ENCODE measurements around the gene INPP5A. TPM values are rescaled to one million over a fixed set of nuclear protein-coding genes. Genes with fewer than 3 reads are reported as not detected.

INPP5A gene
- total RNA-seq, 1 experiment from 2014 or later, result 12.3 TPM

DNA sequence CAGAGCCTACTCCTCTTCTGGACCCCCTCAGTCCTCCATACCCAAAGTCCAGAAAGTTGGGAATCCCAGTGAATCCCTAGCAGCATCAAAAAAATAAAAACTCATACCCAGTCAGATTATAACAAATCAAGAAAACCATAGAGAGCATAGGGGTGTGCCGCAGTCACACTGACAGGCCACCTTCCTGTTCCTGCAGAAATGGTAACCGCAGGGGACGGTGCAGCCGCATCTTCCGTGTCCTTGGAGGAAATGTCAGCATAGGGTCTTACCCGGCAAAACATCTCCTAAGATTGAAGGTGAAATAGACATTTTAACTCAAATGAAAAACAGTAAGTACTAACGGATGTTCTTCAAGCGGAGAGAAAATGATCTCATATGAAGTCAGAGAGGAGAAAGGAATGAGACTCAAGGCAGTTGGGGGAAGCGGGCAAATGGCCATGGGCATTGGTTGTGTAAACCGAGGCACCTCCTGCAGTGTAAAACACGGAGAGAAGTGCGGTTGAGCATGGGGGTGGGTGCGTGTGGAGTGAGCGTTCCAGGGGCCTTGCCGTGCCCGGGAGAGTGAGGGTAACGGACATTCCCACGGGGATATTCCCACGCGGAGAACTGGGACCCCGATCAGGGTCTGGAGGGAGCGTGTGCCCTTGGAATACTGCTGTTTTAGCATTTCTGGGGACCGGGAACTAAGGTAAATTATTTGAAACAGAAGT lies 137.6 kb downstream of the INPP5A start:
- no TSS peak for BruUV-seq (replicated peaks)
- ChIA-PET RAD21 (ENCODE audit: low non-redundant PET in 1 of 2, low total read pairs in 2 of 2, uncharacterized antibody in 2 of 2, unreplicated experiment in 2 of 2) (no interaction called here), POLR2A (no interaction called here), CTCF (no interaction called here)
- no peak for DNase-seq (ENCODE audit: low read depth, low spot score)
- H3K4me3 ChIP-seq (replicated peaks in 1 of 2; ENCODE audit: low read depth in 1 of 2, low read length in 2 of 2), result no peak overlapping the region
- TF ChIP-seq, protein P1, sequence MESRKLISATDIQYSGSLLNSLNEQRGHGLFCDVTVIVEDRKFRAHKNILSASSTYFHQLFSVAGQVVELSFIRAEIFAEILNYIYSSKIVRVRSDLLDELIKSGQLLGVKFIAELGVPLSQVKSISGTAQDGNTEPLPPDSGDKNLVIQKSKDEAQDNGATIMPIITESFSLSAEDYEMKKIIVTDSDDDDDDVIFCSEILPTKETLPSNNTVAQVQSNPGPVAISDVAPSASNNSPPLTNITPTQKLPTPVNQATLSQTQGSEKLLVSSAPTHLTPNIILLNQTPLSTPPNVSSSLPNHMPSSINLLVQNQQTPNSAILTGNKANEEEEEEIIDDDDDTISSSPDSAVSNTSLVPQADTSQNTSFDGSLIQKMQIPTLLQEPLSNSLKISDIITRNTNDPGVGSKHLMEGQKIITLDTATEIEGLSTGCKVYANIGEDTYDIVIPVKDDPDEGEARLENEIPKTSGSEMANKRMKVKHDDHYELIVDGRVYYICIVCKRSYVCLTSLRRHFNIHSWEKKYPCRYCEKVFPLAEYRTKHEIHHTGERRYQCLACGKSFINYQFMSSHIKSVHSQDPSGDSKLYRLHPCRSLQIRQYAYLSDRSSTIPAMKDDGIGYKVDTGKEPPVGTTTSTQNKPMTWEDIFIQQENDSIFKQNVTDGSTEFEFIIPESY (IDR thresholded peaks at IDR 0.05; ENCODE audit: extremely low read depth, insufficient replicate concordance, low read length), result no peak
- TF ChIP-seq, protein P2, sequence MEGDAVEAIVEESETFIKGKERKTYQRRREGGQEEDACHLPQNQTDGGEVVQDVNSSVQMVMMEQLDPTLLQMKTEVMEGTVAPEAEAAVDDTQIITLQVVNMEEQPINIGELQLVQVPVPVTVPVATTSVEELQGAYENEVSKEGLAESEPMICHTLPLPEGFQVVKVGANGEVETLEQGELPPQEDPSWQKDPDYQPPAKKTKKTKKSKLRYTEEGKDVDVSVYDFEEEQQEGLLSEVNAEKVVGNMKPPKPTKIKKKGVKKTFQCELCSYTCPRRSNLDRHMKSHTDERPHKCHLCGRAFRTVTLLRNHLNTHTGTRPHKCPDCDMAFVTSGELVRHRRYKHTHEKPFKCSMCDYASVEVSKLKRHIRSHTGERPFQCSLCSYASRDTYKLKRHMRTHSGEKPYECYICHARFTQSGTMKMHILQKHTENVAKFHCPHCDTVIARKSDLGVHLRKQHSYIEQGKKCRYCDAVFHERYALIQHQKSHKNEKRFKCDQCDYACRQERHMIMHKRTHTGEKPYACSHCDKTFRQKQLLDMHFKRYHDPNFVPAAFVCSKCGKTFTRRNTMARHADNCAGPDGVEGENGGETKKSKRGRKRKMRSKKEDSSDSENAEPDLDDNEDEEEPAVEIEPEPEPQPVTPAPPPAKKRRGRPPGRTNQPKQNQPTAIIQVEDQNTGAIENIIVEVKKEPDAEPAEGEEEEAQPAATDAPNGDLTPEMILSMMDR (IDR thresholded peaks at IDR 0.05 in 2 of 3, conservative IDR thresholded peaks at IDR 0.05 in 1 of 3; ENCODE audit: borderline replicate concordance in 1 of 3, insufficient read depth in 1 of 3, low read depth in 2 of 3, low read length in 2 of 3), result no peak
- TF ChIP-seq SP1 (IDR thresholded peaks at IDR 0.05; ENCODE audit: low read depth) (no peak), FOSL1 (IDR thresholded peaks at IDR 0.05; ENCODE audit: low read depth) (no peak), EZH2 (IDR thresholded peaks at IDR 0.05) (no peak), RAD21 (IDR thresholded peaks at IDR 0.05; ENCODE audit: low read depth) (no peak), EZH2phosphoT487 (IDR thresholded peaks at IDR 0.05; ENCODE audit: borderline replicate concordance) (no peak)
- TF ChIP-seq, protein P3, sequence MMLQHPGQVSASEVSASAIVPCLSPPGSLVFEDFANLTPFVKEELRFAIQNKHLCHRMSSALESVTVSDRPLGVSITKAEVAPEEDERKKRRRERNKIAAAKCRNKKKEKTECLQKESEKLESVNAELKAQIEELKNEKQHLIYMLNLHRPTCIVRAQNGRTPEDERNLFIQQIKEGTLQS (IDR thresholded peaks at IDR 0.05), result no peak
- TF ChIP-seq, protein P4, sequence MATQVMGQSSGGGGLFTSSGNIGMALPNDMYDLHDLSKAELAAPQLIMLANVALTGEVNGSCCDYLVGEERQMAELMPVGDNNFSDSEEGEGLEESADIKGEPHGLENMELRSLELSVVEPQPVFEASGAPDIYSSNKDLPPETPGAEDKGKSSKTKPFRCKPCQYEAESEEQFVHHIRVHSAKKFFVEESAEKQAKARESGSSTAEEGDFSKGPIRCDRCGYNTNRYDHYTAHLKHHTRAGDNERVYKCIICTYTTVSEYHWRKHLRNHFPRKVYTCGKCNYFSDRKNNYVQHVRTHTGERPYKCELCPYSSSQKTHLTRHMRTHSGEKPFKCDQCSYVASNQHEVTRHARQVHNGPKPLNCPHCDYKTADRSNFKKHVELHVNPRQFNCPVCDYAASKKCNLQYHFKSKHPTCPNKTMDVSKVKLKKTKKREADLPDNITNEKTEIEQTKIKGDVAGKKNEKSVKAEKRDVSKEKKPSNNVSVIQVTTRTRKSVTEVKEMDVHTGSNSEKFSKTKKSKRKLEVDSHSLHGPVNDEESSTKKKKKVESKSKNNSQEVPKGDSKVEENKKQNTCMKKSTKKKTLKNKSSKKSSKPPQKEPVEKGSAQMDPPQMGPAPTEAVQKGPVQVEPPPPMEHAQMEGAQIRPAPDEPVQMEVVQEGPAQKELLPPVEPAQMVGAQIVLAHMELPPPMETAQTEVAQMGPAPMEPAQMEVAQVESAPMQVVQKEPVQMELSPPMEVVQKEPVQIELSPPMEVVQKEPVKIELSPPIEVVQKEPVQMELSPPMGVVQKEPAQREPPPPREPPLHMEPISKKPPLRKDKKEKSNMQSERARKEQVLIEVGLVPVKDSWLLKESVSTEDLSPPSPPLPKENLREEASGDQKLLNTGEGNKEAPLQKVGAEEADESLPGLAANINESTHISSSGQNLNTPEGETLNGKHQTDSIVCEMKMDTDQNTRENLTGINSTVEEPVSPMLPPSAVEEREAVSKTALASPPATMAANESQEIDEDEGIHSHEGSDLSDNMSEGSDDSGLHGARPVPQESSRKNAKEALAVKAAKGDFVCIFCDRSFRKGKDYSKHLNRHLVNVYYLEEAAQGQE (IDR thresholded peaks at IDR 0.05; ENCODE audit: low read depth), result no peak
- no peaks in the 10 kb centered on the region for H3K9me2 ChIP-seq (ENCODE audit: insufficient read depth)
- no peaks in the 10 kb centered on the region for H4K20me1 ChIP-seq (ENCODE audit: insufficient read depth)
- H3K27ac ChIP-seq (ENCODE audit: low read depth, low read length), result no peak overlapping the region
- no peaks in the 10 kb centered on the region for H3K4me1 ChIP-seq (ENCODE audit: control insufficient read depth in 1 of 2, insufficient read depth in 2 of 2, low read length in 2 of 2)
- no peak overlapping the region for H3K9ac ChIP-seq (ENCODE audit: low read length)
- H3K36me3 ChIP-seq (ENCODE audit: control insufficient read depth in 1 of 2, insufficient read depth in 2 of 2, low read length in 2 of 2), result no peaks in the 10 kb centered on the region
- no peaks in the 10 kb centered on the region for H3K79me2 ChIP-seq (ENCODE audit: insufficient read depth, low read length)
- no peaks in the 10 kb centered on the region for H3K9me3 ChIP-seq (ENCODE audit: control insufficient read depth in 1 of 2, insufficient read depth in 1 of 2, low read depth in 1 of 2, low read length in 2 of 2)
- no peaks in the 10 kb centered on the region for H3K27me3 ChIP-seq (ENCODE audit: insufficient read depth, low read length)
- H3K4me2 ChIP-seq (ENCODE audit: low read length), result no peak overlapping the region
- ATAC-seq, result no peak
- H2AFZ ChIP-seq (ENCODE audit: low read depth, low read length, poor library complexity, severe bottlenecking), result no peak overlapping the region
- intact Hi-C loops (cut with micrococcal nuclease), result no loop called here
